ENCODE results near the gene MAP3K5. TPM values are rescaled to one million over a fixed set of nuclear protein-coding genes. Genes with fewer than 3 reads are reported as not detected.

Gene MAP3K5
- total and polyA plus RNA-seq, 2 of the 8 experiments (the other 6 are each of a cell fraction or from before 2014, with no cell fraction given) = 0.63 to 2.6 TPM

DNA sequence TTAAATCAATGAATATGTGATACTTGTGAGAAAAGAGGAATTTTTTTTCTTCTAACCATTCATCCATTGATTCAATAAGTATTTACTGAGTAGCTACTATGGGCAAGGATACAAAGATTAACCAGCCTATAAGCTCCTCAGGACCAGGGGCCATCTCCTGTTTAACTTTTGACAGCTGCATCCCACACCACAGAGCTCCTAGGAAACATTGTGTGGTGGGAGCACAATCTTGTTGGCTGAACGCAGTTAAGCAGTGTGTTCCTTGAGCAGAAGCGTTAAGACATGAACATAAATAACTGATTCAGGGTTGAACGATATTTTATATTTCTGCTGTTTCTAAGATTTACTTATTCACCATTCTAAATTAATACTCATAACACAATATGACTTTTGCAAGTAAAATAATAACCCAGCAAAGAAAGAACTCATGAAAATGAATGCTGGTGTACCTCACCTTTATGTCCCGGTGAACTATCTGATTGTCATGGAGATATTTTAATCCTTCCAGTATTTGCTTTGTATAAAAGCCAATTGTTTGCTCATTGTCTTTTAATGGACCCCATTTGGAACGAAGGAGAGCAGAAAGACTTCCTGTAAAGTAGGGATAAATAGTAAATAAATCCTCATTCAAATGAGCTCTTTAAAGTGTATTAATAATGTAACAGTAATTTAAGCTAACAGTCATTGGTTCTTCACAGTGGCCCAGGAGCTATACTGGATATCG is 179.4 kb downstream of the MAP3K5 start:
- Histone ChIP-seq H3K79me1 (ENCODE audit: low read depth, low read length) (no peaks in the 10 kb centered on the region), H3K56ac (replicated peaks; ENCODE audit: insufficient read length, low read depth, low read length) (no peak overlapping the region), H3K4me2 (ENCODE audit: insufficient read depth in 1 of 2, low read depth in 2 of 2, low read length in 2 of 2) (peak overlapping the region in 1 of 2 experiments; percentile 18; a peak in 2 of 4 replicates), H4K91ac (replicated peaks; ENCODE audit: insufficient read length, low read length) (no peak overlapping the region), H3K4me1 (replicated peaks in 1 of 4; ENCODE audit: control insufficient read depth in 3 of 4, insufficient read depth in 4 of 4, low read length in 3 of 4) (peaks cover 0 to 8% (median 1%) of the 10 kb centered on the region in 4 experiments; a peak in 4 of 7 replicates), H3K9me3 (ENCODE audit: insufficient read depth in 2 of 2, low read depth in 1 of 2, low read length in 1 of 2) (no peaks in the 10 kb centered on the region), H2BK12ac (ENCODE audit: low read depth, low read length) (no peak overlapping the region), H3K23ac (ENCODE audit: insufficient read length) (no peak overlapping the region), H3K23me2 (ENCODE audit: low read depth, low read length) (no peaks in the 10 kb centered on the region; the same call in 1 of the 2 replicates), H3K4me3 (ENCODE audit: extremely low read depth in 1 of 4, insufficient read depth in 2 of 4, low read depth in 3 of 4, low read length in 4 of 4) (peak overlapping the region in 1 of 4 experiments; percentile 24; a peak in 1 of 8 replicates), H3K79me2 (ENCODE audit: control insufficient read depth in 1 of 2, insufficient read depth in 2 of 2, low read length in 2 of 2) (no peaks in the 10 kb centered on the region), H2BK15ac (ENCODE audit: low read length) (no peak overlapping the region), H3K36me3 (ENCODE audit: control insufficient read depth in 2 of 4, insufficient read depth in 4 of 4, low read length in 3 of 4) (no peaks in the 10 kb centered on the region), H3K14ac (ENCODE audit: insufficient read length) (no peak overlapping the region), H3K27ac (ENCODE audit: low read depth, low read length) (no peak overlapping the region), H4K20me1 (replicated peaks in 1 of 2; ENCODE audit: control insufficient read depth in 1 of 2, insufficient read depth in 2 of 2, low read length in 2 of 2) (no peaks in the 10 kb centered on the region), H4K8ac (ENCODE audit: extremely low read depth, insufficient read depth, low read length) (no peak overlapping the region), H2AK5ac (ENCODE audit: low read depth, low read length) (no peak overlapping the region), H3K4ac (replicated peaks; ENCODE audit: insufficient read length, low read depth, low read length) (no peak overlapping the region), H2BK5ac (ENCODE audit: low read depth, low read length) (peak overlapping the region; percentile 27; the same call in 1 of the 2 replicates), H2BK20ac (ENCODE audit: low read length) (no peak overlapping the region), H3K9ac (replicated peaks in 1 of 4; ENCODE audit: extremely low read depth in 1 of 4, low read depth in 3 of 4, low read length in 3 of 4) (no peak overlapping the region), H4K5ac (ENCODE audit: insufficient read length, low read depth, low read length) (peak overlapping the region; percentile 3), H2BK120ac (replicated peaks; ENCODE audit: low read depth, low read length) (peak overlapping the region; percentile 39), H3K18ac (ENCODE audit: extremely low read depth, low read length) (no peak overlapping the region; the same call in 1 of the 2 replicates), H3K27me3 (replicated peaks in 1 of 4; ENCODE audit: control insufficient read depth in 3 of 4, extremely low read depth in 1 of 4, insufficient read depth in 3 of 4, low read length in 3 of 4) (no peaks in the 10 kb centered on the region), H2AFZ (ENCODE audit: low read length) (no peak overlapping the region)
- FAIRE-seq (no peak), DNase-seq (ENCODE audit: low read depth in 1 of 2, low spot score in 2 of 2) (no peak)
- ChIA-PET CTCF (ENCODE audit: partially characterized antibody) (interaction anchor here (0.6 to 1.9 kb wide), 9 partner anchors 11 to 343 kb away, joined by 3 to 5 read pairs (median 4); partner anchors contain the start of gene MAP3K5), POLR2A (ENCODE audit: partially characterized antibody) (interaction anchor here (0.9 kb wide), 1 partner anchor 88 kb away, joined by 3 read pairs; no protein-coding TSS in a partner anchor)
- WGBS, 2 experiments (ENCODE audit: extremely low coverage in 1 of 2, insufficient coverage in 1 of 2, insufficient read length in 1 of 2, insufficient replicate concordance in 2 of 2, low coverage in 1 of 2, low lambda C conversion rate in 2 of 2, missing lambda C conversion rate in 1 of 2) = 48% methylated on average over 6 of the region's 6 CpGs; no CpG with 5 or more reads in 1 of the 2 experiments
- no peak for TF ChIP-seq BACH1 (IDR thresholded peaks at IDR 0.05; ENCODE audit: low read length)
- peak; percentile 82 for TF ChIP-seq NANOG (IDR thresholded peaks at IDR 0.05; ENCODE audit: insufficient read depth, low read depth, low read length, poor library complexity, severe bottlenecking)
- no peak for TF ChIP-seq KDM4A (IDR thresholded peaks at IDR 0.05; ENCODE audit: low read depth, low read length, severe bottlenecking)
- no peak for TF ChIP-seq TCF12 (IDR thresholded peaks at IDR 0.05; ENCODE audit: low read depth, low read length)
- TF ChIP-seq EP300 (IDR thresholded peaks at IDR 0.05; ENCODE audit: borderline replicate concordance in 1 of 2, low read depth in 2 of 2, low read length in 2 of 2) = peak in 1 of 2 experiments; percentile 84; a peak in 1 of 3 replicates
- peak; percentile 85 for TF ChIP-seq POU5F1 (IDR thresholded peaks at IDR 0.05; ENCODE audit: low read depth, low read length)
- no peak for TF ChIP-seq ASH2L (IDR thresholded peaks at IDR 0.05; ENCODE audit: low read length)
- no peak for TF ChIP-seq RXRA (IDR thresholded peaks at IDR 0.05; ENCODE audit: insufficient read depth, low read depth, low read length)
- peak; percentile 65; the same call in 1 of the 2 replicates for TF ChIP-seq SP1 (IDR thresholded peaks at IDR 0.05; ENCODE audit: low read depth, low read length)
- no peak for TF ChIP-seq TBP (IDR thresholded peaks at IDR 0.05; ENCODE audit: low read depth, low read length)

Data from H1 (cell line).